ENCODE data around the gene TTLL5. TPM values are rescaled to one million over a fixed set of nuclear protein-coding genes. Genes with fewer than 3 reads are reported as not detected.

The TTLL5 gene
- polyA plus RNA-seq, 2 of the 4 experiments (the other 2 are of a cell fraction): 18.8 to 23.7 TPM

GRCh38 chr14:75946785-75947184 is 285.7 kb downstream of the TTLL5 start:
- Histone ChIP-seq H3K4me2 (no peak overlapping the region), H3K27ac (no peak overlapping the region), H3K4me3 (no peak overlapping the region), H3K9me3 (no peaks in the 10 kb centered on the region), H3K4me1 (no peaks in the 10 kb centered on the region)
- ChIA-PET CTCF (interaction anchor here (0.7 to 1.5 kb wide), 3 partner anchors 12 to 291 kb away, joined by 3 to 4 read pairs (median 4); no protein-coding TSS in a partner anchor), POLR2A (no interaction called here)
- 94% methylated on average over 5 of the region's 5 CpGs for WGBS (ENCODE audit: missing lambda C conversion rate)
- ATAC-seq: no peak
- no peak for DNase-seq (ENCODE audit: low read depth in 1 of 2, low spot score in 1 of 2)
- no peak for TF ChIP-seq GATA3 (IDR thresholded peaks at IDR 0.05; ENCODE audit: borderline replicate concordance)
- no peak for TF ChIP-seq ZFP36 (IDR thresholded peaks at IDR 0.05; ENCODE audit: borderline replicate concordance, partially characterized antibody)
- TF ChIP-seq, protein P1, sequence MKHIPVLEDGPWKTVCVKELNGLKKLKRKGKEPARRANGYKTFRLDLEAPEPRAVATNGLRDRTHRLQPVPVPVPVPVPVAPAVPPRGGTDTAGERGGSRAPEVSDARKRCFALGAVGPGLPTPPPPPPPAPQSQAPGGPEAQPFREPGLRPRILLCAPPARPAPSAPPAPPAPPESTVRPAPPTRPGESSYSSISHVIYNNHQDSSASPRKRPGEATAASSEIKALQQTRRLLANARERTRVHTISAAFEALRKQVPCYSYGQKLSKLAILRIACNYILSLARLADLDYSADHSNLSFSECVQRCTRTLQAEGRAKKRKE (CRISPR knock-in tag; IDR thresholded peaks at IDR 0.05; ENCODE audit: low read depth): no peak
- TF ChIP-seq, protein P2, sequence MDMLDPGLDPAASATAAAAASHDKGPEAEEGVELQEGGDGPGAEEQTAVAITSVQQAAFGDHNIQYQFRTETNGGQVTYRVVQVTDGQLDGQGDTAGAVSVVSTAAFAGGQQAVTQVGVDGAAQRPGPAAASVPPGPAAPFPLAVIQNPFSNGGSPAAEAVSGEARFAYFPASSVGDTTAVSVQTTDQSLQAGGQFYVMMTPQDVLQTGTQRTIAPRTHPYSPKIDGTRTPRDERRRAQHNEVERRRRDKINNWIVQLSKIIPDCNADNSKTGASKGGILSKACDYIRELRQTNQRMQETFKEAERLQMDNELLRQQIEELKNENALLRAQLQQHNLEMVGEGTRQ (IDR thresholded peaks at IDR 0.05): no peak
- TF ChIP-seq FOSB (CRISPR knock-in tag; IDR thresholded peaks at IDR 0.05): no peak
- TF ChIP-seq HMGXB4 (CRISPR knock-in tag; IDR thresholded peaks at IDR 0.05; ENCODE audit: borderline replicate concordance): no peak
- no peak for TF ChIP-seq CBX8 (IDR thresholded peaks at IDR 0.05)
- TF ChIP-seq ZSCAN20 (CRISPR knock-in tag; IDR thresholded peaks at IDR 0.05): no peak
- no peak for TF ChIP-seq RARB (CRISPR knock-in tag; IDR thresholded peaks at IDR 0.05)
- TF ChIP-seq MYC (IDR thresholded peaks at IDR 0.05; ENCODE audit: borderline replicate concordance, low read length): no peak
- TF ChIP-seq FOSL2 (IDR thresholded peaks at IDR 0.05): no peak
- TF ChIP-seq FOSL2 (CRISPR knock-in tag; IDR thresholded peaks at IDR 0.05): no peak
- TF ChIP-seq CHD2 (IDR thresholded peaks at IDR 0.05; ENCODE audit: low read length, partially characterized antibody): no peak
- no peak for TF ChIP-seq SMC3 (IDR thresholded peaks at IDR 0.05)
- TF ChIP-seq PBX3 (IDR thresholded peaks at IDR 0.05): no peak
- no peak for TF ChIP-seq HEYL (CRISPR knock-in tag; IDR thresholded peaks at IDR 0.05)
- TF ChIP-seq FOXS1 (CRISPR knock-in tag; IDR thresholded peaks at IDR 0.05): no peak
- TF ChIP-seq, protein P3, sequence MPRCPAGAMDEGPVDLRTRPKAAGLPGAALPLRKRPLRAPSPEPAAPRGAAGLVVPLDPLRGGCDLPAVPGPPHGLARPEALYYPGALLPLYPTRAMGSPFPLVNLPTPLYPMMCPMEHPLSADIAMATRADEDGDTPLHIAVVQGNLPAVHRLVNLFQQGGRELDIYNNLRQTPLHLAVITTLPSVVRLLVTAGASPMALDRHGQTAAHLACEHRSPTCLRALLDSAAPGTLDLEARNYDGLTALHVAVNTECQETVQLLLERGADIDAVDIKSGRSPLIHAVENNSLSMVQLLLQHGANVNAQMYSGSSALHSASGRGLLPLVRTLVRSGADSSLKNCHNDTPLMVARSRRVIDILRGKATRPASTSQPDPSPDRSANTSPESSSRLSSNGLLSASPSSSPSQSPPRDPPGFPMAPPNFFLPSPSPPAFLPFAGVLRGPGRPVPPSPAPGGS (IDR thresholded peaks at IDR 0.05): no peak
- no peak for TF ChIP-seq POLR2AphosphoS2 (conservative IDR thresholded peaks at IDR 0.05; ENCODE audit: low read length)
- TF ChIP-seq CEBPB (IDR thresholded peaks at IDR 0.05): no peak
- no peak for FAIRE-seq

DNA sequence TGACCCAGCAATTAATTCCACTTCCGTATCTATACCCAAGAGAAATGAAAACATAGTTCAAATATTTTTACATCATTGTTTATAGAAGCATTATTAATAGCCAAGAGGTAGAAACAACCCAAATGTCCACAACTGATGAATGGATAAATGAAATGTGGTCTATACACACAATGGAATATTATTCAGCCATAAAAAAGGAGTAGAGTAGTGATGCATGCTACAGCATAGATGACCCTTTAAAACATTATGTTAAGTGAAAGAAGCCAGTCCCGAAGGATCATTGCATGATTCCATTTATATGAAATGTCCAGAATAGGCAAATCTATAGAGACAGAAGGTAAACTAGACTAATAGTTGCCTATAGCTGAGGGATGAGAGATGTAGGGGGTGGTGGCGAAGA is 291.4 kb downstream of the TTLL5 start:
- 90% methylated on average over 3 of the region's 3 CpGs for WGBS (ENCODE audit: missing lambda C conversion rate)

More for the DNA sequence above, 291.4 kb downstream of the TTLL5 start:
- DNase-seq (ENCODE audit: low read depth in 1 of 2, low spot score in 1 of 2): no peak
- CTCF ChIA-PET: interaction anchor here (0.8 to 1.6 kb wide), 2 partner anchors 9 to 243 kb away, joined by 3 to 4 read pairs; no protein-coding TSS in a partner anchor
- Histone ChIP-seq H3K4me3 (no peak overlapping the region), H3K4me2 (no peak overlapping the region), H3K9me3 (no peaks in the 10 kb centered on the region), H3K27ac (no peak overlapping the region), H3K4me1 (no peaks in the 10 kb centered on the region)
- FAIRE-seq: no peak
- ATAC-seq: no peak
- TF ChIP-seq PBX3 (IDR thresholded peaks at IDR 0.05) (no peak), REST (IDR thresholded peaks at IDR 0.05) (no peak), EP300 (IDR thresholded peaks at IDR 0.05) (no peak), NPAS2 (CRISPR knock-in tag; IDR thresholded peaks at IDR 0.05; ENCODE audit: borderline replicate concordance) (no peak), JUN (IDR thresholded peaks at IDR 0.05) (no peak), CHD4 (IDR thresholded peaks at IDR 0.05; ENCODE audit: borderline replicate concordance) (no peak), TP53 (CRISPR knock-in tag; IDR thresholded peaks at IDR 0.05) (no peak)
- TF ChIP-seq, protein P2 (IDR thresholded peaks at IDR 0.05): no peak
- POLR2A ChIA-PET: no interaction called here

All from A549 (cell line).